PC-3 (cell line): Measurements from ENCODE around the gene TRPM2. TPM values are rescaled to one million over a fixed set of nuclear protein-coding genes. Genes with fewer than 3 reads are reported as not detected.

ENCODE experiments used
- ATAC-seq: fragments of 200-7000 bp; cut with Tn5 transposase; 2 replicates; pipeline ENCODE4 v1.9.1; 2020; ENCODE audit warnings: mild to moderate bottlenecking, moderate library complexity
- BruUV-seq: library from RNA; stranded (reverse); fragments of 400-500 nt; replicated peaks from 2 replicates; lab custom pipeline; 2021; lab: Mats Ljungman, UMichigan
- CTCF ChIA-PET: fragments of 300-600 bp; sonication (Branson Sonifier 250); formaldehyde crosslinking; loops from one replicate; lab custom pipeline; 2022; ENCODE audit warnings: antibody characterized with exemption; lab: Charles Lee
- POLR2A ChIA-PET: fragments of 300-600 bp; sonication (Branson Sonifier 250); formaldehyde crosslinking; loops from one replicate; lab custom pipeline; 2022; ENCODE audit warnings: antibody characterized with exemption; ENCODE audit not compliant: unreplicated experiment; lab: Charles Lee
- DNase-seq: peaks from one replicate; pipeline ENCODE4 v3.0.0-alpha.2; 2015
- H2AFZ ChIP-seq: fragments of 300-600 bp; sonication (generic); 2 replicates; pipeline ENCODE4 v1.6.0; 2016; ENCODE audit warnings: antibody characterized with exemption, low read length
- H3F3A ChIP-seq: fragments of 300-600 bp; sonication (generic); one replicate; pipeline ENCODE4 v1.6.0; 2017; ENCODE audit warnings: antibody characterized with exemption, low read length, control low read depth, mild to moderate bottlenecking; ENCODE audit not compliant: unreplicated experiment
- H3K27ac ChIP-seq: fragments of 300-600 bp; sonication (generic); 2 replicates; pipeline ENCODE4 v1.5.1; 2016; ENCODE audit warnings: mild to moderate bottlenecking, low read length
- H3K27me3 ChIP-seq: fragments of 300-600 bp; sonication (generic); 2 replicates; pipeline ENCODE4 v1.6.1; 2016; ENCODE audit warnings: low read length, mixed read lengths
- H3K36me3 ChIP-seq: fragments of 300-600 bp; sonication (generic); 2 replicates; pipeline ENCODE4 v1.6.1; 2016; ENCODE audit warnings: low read depth, mixed run types, low read length, mixed read lengths
- H3K4me1 ChIP-seq: fragments of 300-600 bp; sonication (generic); 2 replicates; pipeline ENCODE4 v1.5.1; 2016; ENCODE audit warnings: low read length; ENCODE audit not compliant: insufficient read depth
- H3K4me2 ChIP-seq: fragments of 300-600 bp; sonication (generic); 2 replicates; pipeline ENCODE4 v1.6.0; 2016; ENCODE audit warnings: low read length
- H3K4me3 ChIP-seq: fragments of 300-600 bp; sonication (generic); 2 replicates; pipeline ENCODE4 v1.5.1; 2016; ENCODE audit warnings: mild to moderate bottlenecking, low read length, mixed read lengths
- H3K79me2 ChIP-seq: fragments of 300-600 bp; sonication (generic); 2 replicates; pipeline ENCODE4 v1.6.1; 2017; ENCODE audit warnings: low read length, mixed read lengths
- H3K9ac ChIP-seq: fragments of 300-600 bp; sonication (generic); 2 replicates; pipeline ENCODE4 v1.6.0; 2016; ENCODE audit warnings: mild to moderate bottlenecking, low read length
- H3K9me2 ChIP-seq: fragments of 300-600 bp; sonication (generic); replicated peaks from 2 replicates; pipeline ENCODE4 v1.6.1; 2016; ENCODE audit warnings: mixed run types, low read length, mixed read lengths
- H3K9me3 ChIP-seq: fragments of 300-600 bp; sonication (generic); 2 replicates; pipeline ENCODE4 v1.6.1; 2016; ENCODE audit warnings: low read length, mixed read lengths
- H4K20me1 ChIP-seq: fragments of 300-600 bp; sonication (generic); 2 replicates; pipeline ENCODE4 v1.6.1; 2016; ENCODE audit warnings: low read length, mixed read lengths
- EZH2 ChIP-seq: fragments of 300-600 bp; sonication (generic); IDR thresholded peaks from one replicate; pipeline ENCODE4 v1.6.1; 2017; ENCODE audit warnings: antibody characterized with exemption, mild to moderate bottlenecking, low read length; ENCODE audit not compliant: unreplicated experiment
- EZH2phosphoT487 ChIP-seq: fragments of 300-600 bp; sonication (generic); IDR thresholded peaks from 2 replicates; pipeline ENCODE4 v1.6.1; 2018; ENCODE audit warnings: mild to moderate bottlenecking, antibody characterized with exemption, low read length, borderline replicate concordance
- intact Hi-C: fragments of 100-400 bp; cut with micrococcal nuclease; formaldehyde crosslinking; loops from 2 replicates; pipeline ENCODE4 v1.9.0; 2023
- total RNA-seq: library from RNA; depleted of rRNA; stranded (reverse); fragments of >200 nt; gene quantifications from 2 replicates; pipeline ENCODE4 v1.2.3, GENCODE V29; 2014
- TF ChIP-seq, protein P1 (sequence below): fragments of 300-600 bp; sonication (generic); conservative IDR thresholded peaks from 2 replicates; pipeline ENCODE4 v1.5.1; 2017; ENCODE audit warnings: antibody characterized with exemption, low read depth, mild to moderate bottlenecking, low read length

The TRPM2 gene
- total RNA-seq, 1 experiment from 2014 or later = 50.0 TPM

- Histone ChIP-seq H3K4me3 (no peak overlapping the region), H3K79me2 (no peaks in the 10 kb centered on the region), H3K27ac (no peak overlapping the region), H2AFZ (no peak overlapping the region), H3K9me2 (no peaks in the 10 kb centered on the region), H3F3A (no peaks in the 10 kb centered on the region), H3K4me1 (peaks cover under 1% of the 10 kb centered on the region; the same call in 1 of the 2 replicates), H3K36me3 (no peaks in the 10 kb centered on the region), H3K9me3 (no peaks in the 10 kb centered on the region), H3K4me2 (no peak overlapping the region), H4K20me1 (no peaks in the 10 kb centered on the region), H3K9ac (no peak overlapping the region), H3K27me3 (peaks cover 4% of the 10 kb centered on the region; the same call in 1 of the 2 replicates)
- CTCF ChIA-PET = interaction anchor here (0.6 kb wide), 1 partner anchor 1442 kb away, joined by 4 read pairs; no protein-coding TSS in a partner anchor
- DNase-seq (no peak), ATAC-seq (no peak)
- intact Hi-C loops = no loop called here
- no TSS peak for BruUV-seq
- no peak for TF ChIP-seq EZH2
- TF ChIP-seq EZH2phosphoT487 = no peak
- TF ChIP-seq, protein P1, sequence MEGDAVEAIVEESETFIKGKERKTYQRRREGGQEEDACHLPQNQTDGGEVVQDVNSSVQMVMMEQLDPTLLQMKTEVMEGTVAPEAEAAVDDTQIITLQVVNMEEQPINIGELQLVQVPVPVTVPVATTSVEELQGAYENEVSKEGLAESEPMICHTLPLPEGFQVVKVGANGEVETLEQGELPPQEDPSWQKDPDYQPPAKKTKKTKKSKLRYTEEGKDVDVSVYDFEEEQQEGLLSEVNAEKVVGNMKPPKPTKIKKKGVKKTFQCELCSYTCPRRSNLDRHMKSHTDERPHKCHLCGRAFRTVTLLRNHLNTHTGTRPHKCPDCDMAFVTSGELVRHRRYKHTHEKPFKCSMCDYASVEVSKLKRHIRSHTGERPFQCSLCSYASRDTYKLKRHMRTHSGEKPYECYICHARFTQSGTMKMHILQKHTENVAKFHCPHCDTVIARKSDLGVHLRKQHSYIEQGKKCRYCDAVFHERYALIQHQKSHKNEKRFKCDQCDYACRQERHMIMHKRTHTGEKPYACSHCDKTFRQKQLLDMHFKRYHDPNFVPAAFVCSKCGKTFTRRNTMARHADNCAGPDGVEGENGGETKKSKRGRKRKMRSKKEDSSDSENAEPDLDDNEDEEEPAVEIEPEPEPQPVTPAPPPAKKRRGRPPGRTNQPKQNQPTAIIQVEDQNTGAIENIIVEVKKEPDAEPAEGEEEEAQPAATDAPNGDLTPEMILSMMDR = no peak
- POLR2A ChIA-PET = no interaction called here
These were observed 22.4 kb downstream of the TRPM2 start for GRCh38 chr21:44375761-44376241.

DNA sequence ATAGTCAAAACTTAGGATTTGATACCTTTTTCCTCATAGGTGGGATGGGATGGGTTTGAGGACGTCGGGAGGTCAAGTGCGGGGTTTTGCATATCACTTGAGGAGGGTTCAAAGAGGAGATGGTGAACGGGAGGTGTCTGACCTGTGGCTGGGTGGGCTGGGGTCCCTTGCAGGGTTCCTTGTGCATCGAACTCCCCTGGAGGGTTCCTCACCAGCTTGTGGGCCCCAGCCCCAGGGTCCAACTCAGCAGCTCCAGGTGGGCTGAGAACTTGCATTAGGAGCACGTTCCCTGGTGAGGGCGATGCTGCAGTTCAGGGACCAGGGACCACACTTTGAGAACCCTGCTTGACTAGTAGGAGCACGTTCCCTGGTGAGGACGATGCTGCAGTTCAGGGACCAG is 23.2 kb downstream of the TRPM2 start:
- H3K27ac ChIP-seq = no peak overlapping the region
- H4K20me1 ChIP-seq = no peaks in the 10 kb centered on the region
- peaks cover 4% of the 10 kb centered on the region; the same call in 1 of the 2 replicates for H3K27me3 ChIP-seq
- no peaks in the 10 kb centered on the region for H3K9me2 ChIP-seq
- intact Hi-C loops = no loop called here
- BruUV-seq = no TSS peak
- no peak overlapping the region for H2AFZ ChIP-seq
- DNase-seq (no peak), ATAC-seq (no peak)
- CTCF ChIA-PET = interaction anchor here (0.6 to 1.0 kb wide), 2 partner anchors 8 to 1442 kb away, joined by 3 to 4 read pairs; no protein-coding TSS in a partner anchor
- no peaks in the 10 kb centered on the region for H3K4me1 ChIP-seq
- H3K36me3 ChIP-seq = no peaks in the 10 kb centered on the region
- TF ChIP-seq EZH2 (no peak), EZH2phosphoT487 (no peak)
- TF ChIP-seq, protein P1 = no peak
- no peak overlapping the region for H3K9ac ChIP-seq
- H3K79me2 ChIP-seq = no peaks in the 10 kb centered on the region
- no peaks in the 10 kb centered on the region for H3K9me3 ChIP-seq
- no peaks in the 10 kb centered on the region for H3F3A ChIP-seq
- H3K4me3 ChIP-seq = no peak overlapping the region
- POLR2A ChIA-PET = no interaction called here
- H3K4me2 ChIP-seq = no peak overlapping the region

GRCh38 chr21:44377201-44377921 is 23.9 kb downstream of the TRPM2 start:
- Histone ChIP-seq H3K4me3 (no peak overlapping the region), H3K9me2 (no peaks in the 10 kb centered on the region), H3K9ac (no peak overlapping the region), H3K4me1 (no peaks in the 10 kb centered on the region), H3K9me3 (no peaks in the 10 kb centered on the region), H4K20me1 (no peaks in the 10 kb centered on the region), H3K79me2 (no peaks in the 10 kb centered on the region), H3K27ac (no peak overlapping the region), H3F3A (no peaks in the 10 kb centered on the region), H3K27me3 (peaks cover 4% of the 10 kb centered on the region; the same call in 1 of the 2 replicates), H3K36me3 (no peaks in the 10 kb centered on the region), H3K4me2 (no peak overlapping the region), H2AFZ (no peak overlapping the region)
- ChIA-PET CTCF (interaction anchor here (1.0 kb wide), 1 partner anchor 8 kb away, joined by 3 read pairs; no protein-coding TSS in a partner anchor), POLR2A (no interaction called here)
- no peak for TF ChIP-seq EZH2phosphoT487
- TF ChIP-seq, protein P1 = peak; percentile 49
- no peak for TF ChIP-seq EZH2
- DNase-seq (no peak), ATAC-seq (no peak)
- no TSS peak for BruUV-seq
- intact Hi-C loops = no loop called here
